Type B pancreatic cell (in vitro differentiated cells): ENCODE measurements around the gene AKT2. TPM values are rescaled to one million over a fixed set of nuclear protein-coding genes. Genes with fewer than 3 reads are reported as not detected.

ENCODE experiments used
- DNase-seq: peaks from one replicate; pipeline ENCODE4 v3.0.0; 2021; ENCODE audit warnings: mixed read lengths; ENCODE audit not compliant: unreplicated experiment; ENCODE audit errors: extremely low spot score
- H3K27ac Mint-ChIP-seq: 2 replicates; pipeline ENCODE4 v1.8.0; 2021; ENCODE audit warnings: mild to moderate bottlenecking, mixed read lengths
- H3K27me3 Mint-ChIP-seq: 2 replicates; pipeline ENCODE4 v1.8.0; 2021; ENCODE audit warnings: mixed read lengths
- H3K36me3 Mint-ChIP-seq: 2 replicates; pipeline ENCODE4 v1.8.0; 2021; ENCODE audit warnings: mixed read lengths
- H3K4me1 Mint-ChIP-seq: one replicate; pipeline ENCODE4 v1.8.0; 2021; ENCODE audit warnings: mixed read lengths; ENCODE audit not compliant: unreplicated experiment
- H3K4me3 Mint-ChIP-seq: 2 replicates; pipeline ENCODE4 v1.8.0; 2021; ENCODE audit warnings: mild to moderate bottlenecking, mixed read lengths
- H3K9me3 Mint-ChIP-seq: 2 replicates; pipeline ENCODE4 v1.8.0; 2021; ENCODE audit warnings: mixed read lengths
- CTCF ChIP-seq: fragments of 200-600 bp; sonication (generic); conservative IDR thresholded peaks from 2 replicates; pipeline ENCODE4 v1.5.0; 2021; ENCODE audit warnings: antibody characterized with exemption, mild to moderate bottlenecking
- total RNA-seq: library from RNA; stranded (reverse); gene quantifications from 2 replicates; pipeline ENCODE4 v1.2.1, GENCODE V29; 2021; ENCODE audit warnings: low replicate concordance

AKT2 gene
- total RNA-seq, 1 donor from 2014 or later = 149 TPM

GRCh38 chr19:40281381-40282208 lies 3.5 kb downstream of the AKT2 start:
- no peak for DNase-seq
- Mint-ChIP-seq H3K4me3 (no peak overlapping the region), H3K4me1 (peaks cover 38% of the 10 kb centered on the region), H3K9me3 (no peaks in the 10 kb centered on the region), H3K36me3 (no peaks in the 10 kb centered on the region), H3K27me3 (no peaks in the 10 kb centered on the region), H3K27ac (no peak overlapping the region)
- no peak for TF ChIP-seq CTCF

GRCh38 chr19:40280608-40281221 lies 4.4 kb downstream of the AKT2 start:
- H3K9me3 Mint-ChIP-seq = no peaks in the 10 kb centered on the region
- H3K4me3 Mint-ChIP-seq = peak overlapping the region; percentile 46
- H3K36me3 Mint-ChIP-seq = no peaks in the 10 kb centered on the region
- H3K27ac Mint-ChIP-seq = peak overlapping the region; percentile 80
- H3K4me1 Mint-ChIP-seq = peaks cover 33% of the 10 kb centered on the region
- DNase-seq = no peak
- no peaks in the 10 kb centered on the region for H3K27me3 Mint-ChIP-seq
- no peak for TF ChIP-seq CTCF

GRCh38 chr19:40279761-40280607 lies 5.2 kb downstream of the AKT2 start:
- no peak for DNase-seq
- peaks cover 29% of the 10 kb centered on the region for H3K4me1 Mint-ChIP-seq
- no peaks in the 10 kb centered on the region for H3K27me3 Mint-ChIP-seq
- no peaks in the 10 kb centered on the region for H3K36me3 Mint-ChIP-seq
- no peak for TF ChIP-seq CTCF
- no peaks in the 10 kb centered on the region for H3K9me3 Mint-ChIP-seq
- peak overlapping the region; percentile 46 for H3K4me3 Mint-ChIP-seq
- H3K27ac Mint-ChIP-seq = peak overlapping the region; percentile 80

GRCh38 chr19:40279120-40279551 lies 6.0 kb downstream of the AKT2 start:
- Mint-ChIP-seq H3K27ac (no peak overlapping the region), H3K4me1 (peaks cover 37% of the 10 kb centered on the region), H3K36me3 (no peaks in the 10 kb centered on the region), H3K9me3 (no peaks in the 10 kb centered on the region), H3K4me3 (no peak overlapping the region), H3K27me3 (no peaks in the 10 kb centered on the region)
- TF ChIP-seq CTCF = no peak
- DNase-seq = no peak

- H3K4me3 Mint-ChIP-seq = no peak overlapping the region
- peak overlapping the region; percentile 23 for H3K27ac Mint-ChIP-seq
- H3K36me3 Mint-ChIP-seq = no peaks in the 10 kb centered on the region
- peaks cover 44% of the 10 kb centered on the region for H3K4me1 Mint-ChIP-seq
- H3K9me3 Mint-ChIP-seq = no peaks in the 10 kb centered on the region
- no peak for TF ChIP-seq CTCF
- DNase-seq = no peak
- H3K27me3 Mint-ChIP-seq = no peaks in the 10 kb centered on the region
Measured at GRCh38 chr19:40278361-40279035, 6.6 kb downstream of the AKT2 start.
